Right lung (tissue), 5 donors: ENCODE results near the gene SLC23A2. TPM values are rescaled to one million over a fixed set of nuclear protein-coding genes. Genes with fewer than 3 reads are reported as not detected.

Source experiments
- DNase-seq, 2 donors: peaks; one replicate each; pipeline ENCODE4 v3.0.0-alpha.2; 2013
- polyA plus RNA-seq, 5 donors: library from polyadenylated mRNA; unstranded; fragments of 120-200 nt; gene quantifications; one replicate each; pipeline versions ENCODE4 v1.2.1 to v1.2.3, GENCODE V29; 2013; ENCODE audit warnings: inconsistent platforms in 1 of 5, low replicate concordance in 1 of 5; ENCODE audit not compliant: insufficient read length in 5 of 5, insufficient read depth in 1 of 5

The SLC23A2 gene
- polyA plus RNA-seq, 5 donors: 19.7 to 27.4 (median 23.6) TPM

- no peak for DNase-seq
Measured at GRCh38 chr20:4820806-4821518, 180.3 kb downstream of the SLC23A2 start.

- no peak for DNase-seq
Measured at GRCh38 chr20:4819901-4820300, 181.4 kb downstream of the SLC23A2 start.

- DNase-seq: no peak
Measured at GRCh38 chr20:4817230-4817671, 184.1 kb downstream of the SLC23A2 start.

GRCh38 chr20:4815628-4816027, 185.7 kb downstream of the SLC23A2 start:
- no peak for DNase-seq

- DNase-seq: no peak
Measured at GRCh38 chr20:4814696-4815252, 186.5 kb downstream of the SLC23A2 start.

- no peak for DNase-seq
Measured at GRCh38 chr20:4813863-4814695, 187.2 kb downstream of the SLC23A2 start.

GRCh38 chr20:4813076-4813862, 188.0 kb downstream of the SLC23A2 start:
- DNase-seq: no peak

- DNase-seq: no peak
Measured at GRCh38 chr20:4812641-4813075, 188.7 kb downstream of the SLC23A2 start.

- no peak for DNase-seq
Measured at GRCh38 chr20:4812216-4812615, 189.1 kb downstream of the SLC23A2 start.

- no peak for DNase-seq
Measured at GRCh38 chr20:4811661-4812181, 189.6 kb downstream of the SLC23A2 start.

- DNase-seq: no peak
Measured at GRCh38 chr20:4811257-4811656, 190.1 kb downstream of the SLC23A2 start.

GRCh38 chr20:4810426-4811019, 190.8 kb downstream of the SLC23A2 start:
- DNase-seq: no peak

GRCh38 chr20:4809707-4810106, 191.6 kb downstream of the SLC23A2 start:
- no peak for DNase-seq

GRCh38 chr20:4808872-4809271, 192.4 kb downstream of the SLC23A2 start:
- DNase-seq: no peak

GRCh38 chr20:4805663-4806449, 195.5 kb downstream of the SLC23A2 start:
- DNase-seq: no peak

- no peak for DNase-seq
Measured at GRCh38 chr20:4802527-4802926, 198.8 kb downstream of the SLC23A2 start.
